SU-DHL-6 (cell line): ENCODE results near the gene ENO2.

Experiments used
- EZH2phosphoT487 ChIP-seq: fragments of 200-600 bp; sonication (generic), shearing (Covaris generic); conservative IDR thresholded peaks from 2 replicates; pipeline ENCODE4 v1.6.1; 2018; ENCODE audit warnings: mild to moderate bottlenecking, antibody characterized with exemption, low read length, moderate library complexity, mixed read lengths
- TF ChIP-seq, protein P1 (sequence below): fragments of 200-600 bp; sonication (generic); IDR thresholded peaks from one replicate; pipeline ENCODE4 v1.5.1; 2017; ENCODE audit warnings: antibody characterized with exemption, mild to moderate bottlenecking, low read length, moderate library complexity; ENCODE audit not compliant: insufficient read depth, poor library complexity, severe bottlenecking

DNA sequence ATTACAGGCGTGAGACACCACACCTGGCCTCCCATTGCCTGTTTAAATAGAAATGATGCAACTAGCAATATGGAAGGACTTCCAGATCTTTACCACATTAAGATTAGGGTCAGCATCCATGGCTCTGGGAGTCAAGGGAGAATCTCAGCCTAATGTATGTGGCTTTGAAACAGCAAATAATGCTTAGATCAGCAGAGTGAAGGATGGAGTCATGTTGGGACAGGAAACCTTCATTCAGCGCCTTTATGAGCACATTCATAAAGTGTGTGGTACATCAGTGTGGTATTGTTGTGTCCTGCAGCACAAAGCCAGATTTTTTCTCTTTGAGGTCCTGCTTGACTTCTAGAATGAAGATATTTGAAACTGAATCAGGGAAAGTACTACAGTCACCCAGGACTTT, 26.0 kb upstream of the ENO2 start:
- TF ChIP-seq, protein P1, sequence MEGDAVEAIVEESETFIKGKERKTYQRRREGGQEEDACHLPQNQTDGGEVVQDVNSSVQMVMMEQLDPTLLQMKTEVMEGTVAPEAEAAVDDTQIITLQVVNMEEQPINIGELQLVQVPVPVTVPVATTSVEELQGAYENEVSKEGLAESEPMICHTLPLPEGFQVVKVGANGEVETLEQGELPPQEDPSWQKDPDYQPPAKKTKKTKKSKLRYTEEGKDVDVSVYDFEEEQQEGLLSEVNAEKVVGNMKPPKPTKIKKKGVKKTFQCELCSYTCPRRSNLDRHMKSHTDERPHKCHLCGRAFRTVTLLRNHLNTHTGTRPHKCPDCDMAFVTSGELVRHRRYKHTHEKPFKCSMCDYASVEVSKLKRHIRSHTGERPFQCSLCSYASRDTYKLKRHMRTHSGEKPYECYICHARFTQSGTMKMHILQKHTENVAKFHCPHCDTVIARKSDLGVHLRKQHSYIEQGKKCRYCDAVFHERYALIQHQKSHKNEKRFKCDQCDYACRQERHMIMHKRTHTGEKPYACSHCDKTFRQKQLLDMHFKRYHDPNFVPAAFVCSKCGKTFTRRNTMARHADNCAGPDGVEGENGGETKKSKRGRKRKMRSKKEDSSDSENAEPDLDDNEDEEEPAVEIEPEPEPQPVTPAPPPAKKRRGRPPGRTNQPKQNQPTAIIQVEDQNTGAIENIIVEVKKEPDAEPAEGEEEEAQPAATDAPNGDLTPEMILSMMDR, result no peak
- TF ChIP-seq EZH2phosphoT487, result no peak
